KOPT-K1 (cell line): ENCODE results near the gene OR52K1.
"Not testable (repeated sequence)": the region's sequence is repeated elsewhere in the genome, so short reads cannot be mapped to it uniquely, and the experiment has no call there.

Source experiments
- H3K27ac ChIP-seq: fragments of 200-600 bp; sonication (generic); 2 replicates; pipeline ENCODE4 v1.5.1; 2016; ENCODE audit warnings: antibody characterized with exemption, mild to moderate bottlenecking, low read depth, low read length; ENCODE audit not compliant: poor library complexity, severe bottlenecking
- H3K36me3 ChIP-seq: fragments of 200-600 bp; sonication (generic); 2 replicates; pipeline ENCODE4 v1.5.1; 2017; ENCODE audit warnings: antibody characterized with exemption, mild to moderate bottlenecking, low read length, moderate library complexity; ENCODE audit not compliant: insufficient read depth
- H3K9me3 ChIP-seq: fragments of 200-600 bp; sonication (generic); 2 replicates; pipeline ENCODE4 v1.5.1; 2017; ENCODE audit warnings: antibody characterized with exemption, low read length, mild to moderate bottlenecking; ENCODE audit not compliant: insufficient read depth, poor library complexity, severe bottlenecking

Gene OR52K1

DNA sequence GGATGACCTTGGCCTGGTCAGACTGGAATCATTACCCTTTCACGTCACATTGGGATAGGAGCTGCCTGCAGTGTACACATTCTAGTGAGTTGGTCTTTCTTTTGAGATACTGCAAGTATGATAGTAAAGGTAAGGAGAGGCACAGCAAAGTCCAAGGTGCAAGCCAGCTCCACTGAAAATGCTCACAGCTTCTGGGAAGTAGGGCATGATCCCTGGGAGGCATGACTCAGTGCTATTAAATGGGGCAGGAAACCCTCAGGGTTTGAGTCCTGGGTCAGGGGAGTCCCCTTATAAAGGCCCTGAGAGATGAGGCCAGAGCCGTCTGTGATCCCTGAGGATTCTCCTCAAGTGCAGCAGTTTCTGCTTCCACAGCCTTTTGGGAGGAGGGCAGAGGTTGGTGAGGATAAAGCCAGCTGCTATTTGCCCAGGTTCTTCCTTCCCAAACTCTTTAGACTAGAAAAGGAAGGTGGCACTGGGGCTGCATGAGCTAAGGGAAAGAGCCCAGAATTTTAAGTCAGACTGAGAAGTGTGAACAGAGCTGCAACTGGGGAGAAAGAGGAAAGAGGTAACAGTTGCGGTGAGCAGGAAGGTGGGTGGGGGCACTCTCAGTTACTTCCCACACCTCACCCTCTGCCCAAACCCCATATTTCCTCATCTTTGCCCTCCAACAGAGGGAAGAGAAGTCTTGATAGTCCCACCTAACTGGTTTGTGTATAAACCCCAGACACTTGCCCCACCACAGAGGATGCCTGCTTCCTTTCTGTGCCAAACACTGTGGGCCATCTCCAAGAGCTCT lies 14.4 kb upstream of the OR52K1 start:
- Histone ChIP-seq H3K36me3 (no peaks in the 10 kb centered on the region), H3K9me3 (no peaks in the 10 kb centered on the region), H3K27ac (no peak overlapping the region)

- no peaks in the 10 kb centered on the region for H3K36me3 ChIP-seq
- H3K9me3 ChIP-seq: no peaks in the 10 kb centered on the region
- H3K27ac ChIP-seq: no peak overlapping the region
These were observed 2.8 kb upstream of the OR52K1 start for GRCh38 chr11:4479644-4480043.

- no peak overlapping the region for H3K27ac ChIP-seq
- no peaks in the 10 kb centered on the region for H3K9me3 ChIP-seq
- H3K36me3 ChIP-seq: no peaks in the 10 kb centered on the region
These were observed 1.7 kb upstream of the OR52K1 start for GRCh38 chr11:4480577-4481239.

- Histone ChIP-seq H3K9me3 (no peaks in the 10 kb centered on the region), H3K27ac (no peak overlapping the region), H3K36me3 (no peaks in the 10 kb centered on the region)
These were observed 1.2 kb upstream of the OR52K1 start for GRCh38 chr11:4481240-4481582.

- no peaks in the 10 kb centered on the region for H3K9me3 ChIP-seq
- H3K36me3 ChIP-seq: no peaks in the 10 kb centered on the region
- no peak overlapping the region for H3K27ac ChIP-seq
These were observed 1.9 kb downstream of the OR52K1 start for GRCh38 chr11:4484310-4484709.

GRCh38 chr11:4491405-4491804 lies 9.0 kb downstream of the OR52K1 start:
- H3K27ac ChIP-seq, H3K9me3 ChIP-seq, H3K36me3 ChIP-seq: not testable (repeated sequence)

GRCh38 chr11:4491878-4492606 lies 9.6 kb downstream of the OR52K1 start:
- H3K36me3 ChIP-seq: no peaks in the 10 kb centered on the region
- no peak overlapping the region for H3K27ac ChIP-seq
- H3K9me3 ChIP-seq: no peaks in the 10 kb centered on the region

DNA sequence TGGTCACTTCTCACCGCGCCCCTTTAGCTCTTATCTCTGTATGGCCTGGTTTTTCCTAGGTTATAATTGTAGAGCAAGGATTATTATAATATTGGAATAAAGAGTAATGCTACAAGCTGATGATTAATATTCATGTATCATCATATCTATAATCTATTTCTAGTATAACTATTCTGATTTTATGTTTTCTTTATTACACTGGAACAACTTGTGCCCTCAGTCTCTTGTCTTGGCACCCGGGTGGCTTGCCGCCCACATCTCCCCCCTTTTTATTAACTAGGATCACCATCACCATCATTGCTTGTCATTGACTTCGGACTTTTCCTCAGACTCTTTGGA lies 11.0 kb downstream of the OR52K1 start:
- no peaks in the 10 kb centered on the region for H3K36me3 ChIP-seq
- no peak overlapping the region for H3K27ac ChIP-seq

DNA sequence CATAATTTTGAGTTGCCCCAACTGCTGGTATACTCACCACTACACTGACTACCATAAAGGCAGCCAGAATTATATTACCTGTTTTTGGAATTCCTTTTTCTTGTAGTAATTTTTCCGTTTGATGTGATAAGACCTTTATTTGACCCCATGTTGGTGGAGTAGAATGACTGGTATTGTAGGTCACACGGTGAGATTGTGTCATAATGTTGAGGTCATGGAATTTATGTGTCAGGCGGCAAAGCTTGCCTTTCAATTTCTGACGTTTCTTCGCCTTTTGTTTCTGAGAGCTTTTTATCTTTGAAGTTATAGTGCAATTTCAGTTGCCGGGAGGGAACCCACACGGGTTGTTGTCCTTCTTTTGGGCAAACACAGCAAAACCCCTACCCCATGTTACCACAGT lies 13.0 kb downstream of the OR52K1 start:
- H3K27ac ChIP-seq: no peak overlapping the region
- no peaks in the 10 kb centered on the region for H3K9me3 ChIP-seq
- no peaks in the 10 kb centered on the region for H3K36me3 ChIP-seq

More for the DNA sequence above, 11.0 kb downstream of the OR52K1 start:
- H3K9me3 ChIP-seq: no peaks in the 10 kb centered on the region

GRCh38 chr11:4495986-4496385 lies 13.5 kb downstream of the OR52K1 start:
- H3K27ac ChIP-seq: no peak overlapping the region
- H3K36me3 ChIP-seq: no peaks in the 10 kb centered on the region
- H3K9me3 ChIP-seq: no peaks in the 10 kb centered on the region

- no peak overlapping the region for H3K27ac ChIP-seq
- no peaks in the 10 kb centered on the region for H3K9me3 ChIP-seq
- no peaks in the 10 kb centered on the region for H3K36me3 ChIP-seq
These were observed 14.3 kb downstream of the OR52K1 start for GRCh38 chr11:4496557-4497248.

DNA sequence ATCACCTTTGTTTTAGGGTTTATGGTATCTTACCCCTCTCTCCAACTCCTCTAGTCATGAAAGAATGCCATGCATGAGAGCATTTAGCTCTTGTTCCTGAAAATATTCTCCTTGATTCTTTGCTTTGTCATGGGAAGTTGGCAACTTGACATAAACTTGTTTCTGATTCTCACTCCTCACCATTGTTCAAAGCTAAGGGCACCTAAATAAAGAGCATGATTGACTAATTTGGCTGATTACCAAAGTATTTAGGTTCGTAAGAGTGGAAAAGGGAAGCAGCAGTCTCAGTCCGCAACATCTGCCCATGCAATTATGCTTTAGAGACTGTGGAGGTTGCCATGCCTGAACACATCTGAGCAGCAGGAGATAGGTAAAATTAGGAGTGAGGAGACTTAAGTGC lies 26.4 kb downstream of the OR52K1 start:
- Histone ChIP-seq H3K9me3 (no peaks in the 10 kb centered on the region), H3K36me3 (no peaks in the 10 kb centered on the region), H3K27ac (no peak overlapping the region)

DNA sequence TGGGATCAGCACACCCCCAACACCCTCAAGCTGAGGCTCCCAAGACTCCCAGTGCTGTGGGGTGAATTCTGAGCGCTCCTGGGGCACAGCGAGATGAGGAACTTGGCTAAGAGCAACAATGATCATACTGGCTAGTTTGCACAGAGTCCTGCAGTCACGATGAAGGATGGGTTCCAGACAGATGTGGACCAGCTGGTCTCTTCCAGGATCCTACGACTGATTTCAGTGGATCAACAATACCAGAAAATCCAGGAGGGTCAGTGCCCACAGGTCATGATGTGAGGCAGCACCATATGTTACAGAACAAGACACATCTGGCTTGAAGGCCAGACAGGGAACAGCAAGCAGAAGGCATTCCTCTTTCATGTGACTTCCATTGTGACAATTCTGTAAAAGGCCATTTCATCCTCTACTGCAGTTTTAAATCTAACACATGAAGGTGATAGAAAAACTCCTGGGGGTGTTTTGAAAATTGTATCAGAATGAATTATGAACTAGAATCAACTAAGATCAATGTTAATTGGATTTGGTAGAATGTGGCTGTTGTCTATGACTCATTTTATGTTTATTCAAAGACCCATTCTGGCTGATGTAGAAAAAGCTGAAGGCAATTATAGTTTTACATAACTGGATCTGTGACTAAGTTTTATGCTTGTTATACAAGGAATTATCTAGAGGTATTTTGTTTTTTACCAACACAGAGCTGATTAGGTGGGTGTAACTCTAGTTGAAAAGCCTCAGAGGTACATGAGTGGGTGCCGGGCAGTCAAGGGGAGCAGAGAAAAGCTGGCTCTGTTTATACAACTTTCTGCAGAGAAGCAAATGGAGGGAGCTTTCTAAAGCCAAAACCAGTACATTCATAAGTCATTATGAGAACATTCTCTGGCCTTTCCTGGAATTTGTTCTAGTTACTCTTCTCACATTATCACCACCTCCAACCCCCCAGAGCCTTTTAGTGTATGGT lies 29.1 kb downstream of the OR52K1 start:
- Histone ChIP-seq H3K27ac (no peak overlapping the region), H3K9me3 (no peaks in the 10 kb centered on the region), H3K36me3 (no peaks in the 10 kb centered on the region)

DNA sequence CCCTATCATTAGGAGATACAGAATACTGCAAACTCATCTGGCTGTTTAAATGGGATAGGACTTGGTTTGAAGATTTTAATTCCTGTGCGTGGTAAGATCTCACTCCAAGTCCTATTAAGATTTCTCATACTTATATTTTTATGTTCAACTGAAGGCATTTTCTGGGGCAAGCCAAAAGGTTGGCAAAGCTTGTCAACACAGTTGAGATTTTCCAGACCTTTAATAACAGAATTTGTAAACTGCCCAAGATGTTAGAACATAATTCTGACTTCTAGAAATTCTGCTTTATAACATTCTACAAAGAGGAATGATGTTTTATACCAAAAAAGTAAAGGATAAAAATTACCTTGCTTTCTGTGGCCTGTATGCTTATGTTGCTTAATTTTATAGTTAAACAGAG lies 31.8 kb downstream of the OR52K1 start:
- no peaks in the 10 kb centered on the region for H3K36me3 ChIP-seq
- no peak overlapping the region for H3K27ac ChIP-seq
- H3K9me3 ChIP-seq: no peaks in the 10 kb centered on the region
